HG03108 (cell line): ENCODE measurements around the gene KY.
"Not testable (repeated sequence)": the region's sequence is repeated elsewhere in the genome, so short reads cannot be mapped to it uniquely, and the experiment has no call there.

Source experiments
- ATAC-seq: cut with Tn5 transposase; IDR thresholded peaks from one replicate; pipeline ENCODE4 v1.9.1; 2021; ENCODE audit warnings: moderate library complexity; ENCODE audit not compliant: unreplicated experiment

KY gene

DNA sequence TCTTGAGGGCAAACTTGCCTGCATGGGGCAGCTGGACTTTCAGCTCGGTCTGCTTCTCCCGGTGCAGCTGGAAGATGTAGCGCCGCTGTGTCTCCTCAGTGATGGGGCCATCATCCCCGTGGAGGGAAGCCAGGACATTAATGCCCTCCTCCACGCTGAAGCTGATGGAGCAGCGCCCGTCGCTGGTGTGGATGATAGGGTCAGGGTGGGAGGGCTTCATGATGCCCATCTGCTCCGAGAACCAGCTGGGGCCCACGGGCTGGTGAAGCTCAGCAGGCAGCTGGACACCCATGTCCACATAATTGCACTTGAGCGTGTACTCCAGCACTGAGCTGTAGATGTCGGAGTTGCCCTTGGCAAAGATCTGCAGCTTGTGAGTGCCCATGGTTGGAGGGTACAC, 46.9 kb downstream of the KY start:
- ATAC-seq, result no peak

DNA sequence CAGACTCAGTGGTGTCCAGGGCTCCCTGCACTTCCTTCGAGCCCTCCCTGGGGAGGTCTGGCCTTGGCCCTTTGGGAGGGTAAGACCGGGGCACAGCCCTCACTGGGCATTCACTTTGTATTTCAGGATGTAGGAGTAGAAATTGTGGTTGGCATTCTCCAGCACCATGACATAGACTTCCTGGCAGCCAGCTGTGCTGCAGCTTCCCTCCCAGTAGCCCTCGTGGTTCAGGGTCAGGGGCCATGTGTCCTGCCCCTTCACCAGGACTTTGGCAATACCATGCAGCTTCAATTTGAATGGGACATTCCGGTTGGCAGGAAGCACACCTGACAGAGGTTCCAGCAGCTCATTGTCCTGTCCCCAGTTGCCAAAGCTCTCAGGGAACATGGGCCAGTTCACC, 47.3 kb downstream of the KY start:
- ATAC-seq, result no peak

DNA sequence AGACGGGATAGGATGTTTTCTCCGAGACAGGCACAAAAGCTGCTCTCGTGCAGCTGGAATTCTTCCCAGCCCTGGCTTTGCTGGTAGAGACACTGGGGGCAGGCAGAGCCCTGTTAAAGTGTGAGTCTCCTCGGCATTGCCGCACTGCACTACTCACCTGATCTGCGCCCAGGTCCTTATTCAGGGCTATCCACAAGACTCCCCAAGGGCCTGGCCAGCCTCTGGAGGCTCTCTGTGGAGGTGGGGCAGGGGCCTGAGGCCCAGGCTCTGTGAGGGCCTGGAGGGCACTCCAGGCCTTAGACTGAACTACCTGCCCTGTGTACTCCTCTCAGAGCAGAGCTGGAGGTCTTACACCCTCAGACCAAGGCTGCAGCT, 48.4 kb downstream of the KY start:
- no peak for ATAC-seq

DNA sequence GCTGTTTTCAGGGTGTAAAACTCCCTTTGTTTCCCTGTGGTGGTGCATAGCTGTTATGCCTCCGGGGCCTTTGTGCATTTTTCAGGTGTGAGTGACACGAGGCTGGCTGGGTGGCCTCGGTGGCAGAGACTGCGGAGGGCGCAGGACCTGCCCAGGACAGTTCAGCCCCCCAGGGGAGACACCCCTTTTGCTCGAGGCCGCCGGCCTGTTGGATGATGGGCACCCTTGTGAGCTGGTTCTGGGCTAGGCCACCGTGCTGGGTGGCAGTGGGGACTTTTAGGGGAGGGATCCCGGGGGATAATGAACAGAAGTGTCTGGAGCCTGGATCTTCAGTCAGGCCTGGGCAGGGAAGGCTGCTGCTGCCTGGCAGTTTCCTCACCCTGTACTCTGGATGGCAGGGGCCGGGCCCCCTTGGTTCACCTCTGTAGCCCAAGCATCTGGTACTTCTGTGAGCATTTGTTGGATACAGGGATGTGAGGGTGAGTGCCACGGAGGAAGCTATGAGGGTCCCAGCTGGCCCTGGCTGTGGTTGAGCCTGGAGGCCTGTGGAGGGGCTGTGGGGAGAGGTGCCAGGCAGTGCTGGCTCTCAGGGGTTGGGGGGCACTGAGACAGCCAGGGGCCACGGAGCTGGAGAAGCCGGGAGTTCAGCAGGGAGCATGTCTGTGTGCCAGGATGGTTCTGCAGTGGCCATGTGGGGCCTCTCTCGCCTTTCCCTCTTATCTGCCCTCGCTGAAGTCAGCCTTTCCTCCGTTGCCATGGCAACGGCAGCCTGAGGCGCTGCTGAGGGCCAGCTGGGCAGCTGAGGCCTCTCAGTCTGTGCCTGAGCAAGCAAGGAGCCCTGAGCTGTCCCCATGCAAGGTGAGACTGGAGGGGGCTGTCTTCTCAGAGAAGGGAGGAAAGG, 49.0 kb downstream of the KY start:
- no peak for ATAC-seq

DNA sequence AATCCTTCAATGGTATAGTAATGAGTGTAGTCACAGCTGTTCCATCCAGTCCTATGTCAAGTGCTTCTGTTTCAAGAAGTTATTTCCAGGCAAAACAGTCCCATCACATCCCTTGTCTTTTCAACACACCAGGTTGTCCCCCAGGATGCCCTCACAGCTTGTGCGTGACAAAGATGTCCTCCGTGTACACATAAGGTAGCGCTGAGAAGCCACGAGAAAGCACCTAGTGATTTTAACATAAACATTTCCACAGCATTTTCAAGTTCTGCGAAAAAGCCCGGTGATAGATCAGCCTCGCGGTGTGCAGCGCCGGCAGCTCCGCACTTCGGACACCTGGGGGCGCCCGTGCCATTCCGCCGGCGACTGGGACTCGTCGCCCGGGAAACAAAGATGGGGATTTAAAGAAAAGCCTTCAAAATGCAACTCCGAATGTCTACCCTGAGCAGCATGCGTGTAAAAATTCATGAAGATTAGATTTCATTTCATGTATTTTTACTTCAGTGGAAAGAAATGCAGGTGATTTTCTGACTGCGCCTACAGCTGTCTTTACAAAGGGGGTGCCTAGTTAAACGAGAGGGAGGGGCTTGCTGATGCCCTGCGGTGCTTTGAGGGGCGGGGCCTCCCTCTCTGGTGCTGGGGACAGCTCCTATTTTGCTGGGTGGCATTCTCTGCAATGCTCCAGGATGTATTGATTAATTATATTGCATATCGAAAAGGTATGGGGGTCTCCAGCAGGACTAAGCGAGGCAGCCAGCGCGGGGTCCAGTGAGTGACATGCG, 49.9 kb downstream of the KY start:
- peak; percentile 47 for ATAC-seq

DNA sequence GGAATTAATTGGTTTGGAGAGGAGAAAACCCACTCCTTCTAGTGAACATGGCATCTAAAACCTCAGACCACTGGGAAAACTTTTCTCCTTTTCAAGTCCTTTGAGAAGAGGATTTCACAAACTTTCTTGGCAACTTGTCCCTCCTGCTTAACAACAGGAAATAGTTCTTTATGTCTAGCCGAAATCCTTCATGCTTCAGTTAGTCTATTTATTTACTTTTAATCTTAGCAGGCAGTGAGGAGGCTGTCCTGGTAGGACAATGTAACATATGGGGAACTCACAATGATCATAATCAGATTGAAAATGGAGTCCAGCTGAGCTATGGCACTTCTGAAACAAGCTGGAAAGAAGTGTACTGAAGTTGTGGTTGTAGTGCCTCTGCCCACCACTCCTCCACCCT, 50.6 kb downstream of the KY start:
- no peak for ATAC-seq

DNA sequence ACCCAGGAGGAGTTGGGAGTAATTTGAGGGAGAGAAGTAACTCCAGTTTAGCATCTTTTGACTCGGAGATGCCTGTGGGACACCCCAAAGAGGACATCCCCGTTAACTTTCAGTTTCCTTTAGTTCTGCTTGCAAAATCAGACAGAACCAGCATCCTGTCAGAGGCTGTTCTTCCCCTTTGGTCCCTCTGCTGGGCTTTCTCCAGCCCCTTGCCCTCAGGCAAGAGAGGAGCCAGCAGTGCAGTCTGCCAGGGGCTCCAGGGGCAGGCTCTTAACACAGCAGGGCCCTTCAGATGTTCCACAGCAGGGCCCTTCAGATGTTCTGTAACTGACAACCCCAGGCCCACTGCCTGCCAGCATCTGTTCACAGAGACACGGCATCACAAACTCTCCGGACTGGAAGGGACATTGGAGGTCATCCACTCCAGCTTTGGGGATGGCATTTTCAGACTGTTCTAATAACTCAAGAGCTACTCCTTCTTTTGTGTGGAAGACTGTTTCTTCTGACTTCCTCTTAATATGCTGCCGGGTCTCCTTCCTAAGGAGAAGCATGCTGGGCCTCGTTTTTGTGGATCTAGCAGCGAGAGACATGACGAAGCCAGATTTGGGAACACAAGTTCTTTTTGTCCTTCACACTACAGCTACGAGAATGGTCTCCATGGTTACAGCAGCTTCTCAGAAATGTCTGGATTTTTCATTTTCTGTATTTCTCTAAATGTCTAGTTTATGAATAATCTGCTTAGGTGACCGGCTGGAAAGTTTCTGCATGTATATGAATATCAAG, 51.9 kb downstream of the KY start:
- ATAC-seq, result no peak

DNA sequence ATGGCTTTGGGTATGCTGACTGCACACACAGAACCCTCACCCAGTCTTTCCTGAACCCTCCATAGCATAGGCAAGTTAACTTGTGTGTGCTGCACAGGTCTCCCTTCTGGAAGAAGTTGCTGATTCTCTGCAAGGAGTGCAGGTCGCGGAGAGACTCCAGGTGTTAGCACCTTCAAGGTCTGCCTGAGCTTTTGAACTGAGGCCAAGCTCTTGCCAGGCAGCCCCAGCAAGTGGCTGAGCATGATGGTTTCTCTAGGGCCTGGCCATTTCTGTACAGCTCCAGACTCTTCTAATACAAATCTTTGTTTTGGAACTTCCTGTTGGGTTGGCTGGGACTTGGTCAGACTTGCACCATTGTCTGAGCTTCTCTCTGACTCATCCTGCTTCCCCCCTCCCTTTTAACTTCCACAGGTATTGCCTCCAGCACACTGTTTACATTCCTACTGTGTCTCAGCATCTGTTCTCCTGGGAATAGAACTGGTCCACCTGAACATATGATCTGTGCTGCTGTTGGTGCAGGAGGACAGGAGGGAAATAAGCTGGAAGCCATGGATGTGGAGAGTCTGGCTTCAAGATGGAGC, 53.3 kb downstream of the KY start:
- no peak for ATAC-seq

DNA sequence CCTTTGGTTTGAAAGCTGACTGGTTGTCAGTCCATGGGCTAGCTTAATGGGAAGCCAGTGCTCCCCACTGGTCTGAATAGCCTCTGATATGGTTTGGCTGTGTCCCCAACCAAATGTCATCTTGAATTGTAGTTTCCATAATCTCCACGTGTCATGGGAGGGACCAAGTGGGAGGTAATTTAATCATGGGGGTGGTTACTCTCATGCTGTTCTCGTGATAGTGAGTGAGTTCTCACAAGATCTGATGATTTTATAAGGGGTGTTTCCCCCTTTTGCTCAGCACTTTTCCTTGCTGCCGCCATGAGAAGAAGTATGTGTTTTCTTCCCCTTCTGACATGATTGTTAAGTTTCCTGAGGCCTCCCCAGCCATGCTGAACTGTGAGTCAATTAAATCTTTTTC, 55.8 kb downstream of the KY start:
- ATAC-seq, result not testable (repeated sequence)

DNA sequence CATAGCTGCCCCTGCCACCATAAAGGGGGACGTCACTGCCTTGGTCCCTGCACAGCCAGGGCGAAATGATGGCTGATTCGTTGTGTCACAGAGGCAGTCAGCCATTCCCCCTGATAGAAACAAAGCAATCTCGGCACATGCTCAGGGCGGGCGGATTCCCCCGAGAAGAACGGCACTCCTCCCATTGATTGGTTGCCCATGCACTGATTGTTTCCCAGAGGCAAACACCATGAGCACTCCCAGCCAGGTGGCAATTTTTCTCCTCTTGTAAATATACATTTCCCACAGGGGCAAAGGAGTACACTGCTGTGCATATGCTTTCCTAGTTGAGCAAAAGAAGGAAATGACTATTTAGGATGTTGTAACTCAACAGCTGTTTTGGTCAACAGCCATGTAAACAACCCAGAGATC, 56.5 kb downstream of the KY start:
- no peak for ATAC-seq

DNA sequence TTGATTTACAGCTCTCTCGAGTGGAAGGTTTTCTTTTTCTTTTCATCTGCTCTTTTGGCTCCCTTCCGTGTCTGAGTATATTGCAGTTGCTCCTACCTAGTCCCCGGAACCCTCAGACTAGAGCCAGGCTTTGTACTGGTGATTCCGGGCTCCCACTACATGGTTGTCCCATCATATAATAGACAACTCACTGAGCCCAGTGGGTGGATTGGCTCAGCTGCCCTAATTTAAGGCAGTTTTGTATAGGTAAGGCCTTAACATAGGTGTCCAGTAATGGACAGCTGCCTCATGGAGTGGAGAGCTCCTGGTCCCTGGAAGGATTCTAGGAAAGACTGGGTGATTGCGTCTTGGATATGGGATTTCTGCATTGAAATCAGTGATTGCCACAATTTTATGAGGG, 58.0 kb downstream of the KY start:
- ATAC-seq, result no peak

DNA sequence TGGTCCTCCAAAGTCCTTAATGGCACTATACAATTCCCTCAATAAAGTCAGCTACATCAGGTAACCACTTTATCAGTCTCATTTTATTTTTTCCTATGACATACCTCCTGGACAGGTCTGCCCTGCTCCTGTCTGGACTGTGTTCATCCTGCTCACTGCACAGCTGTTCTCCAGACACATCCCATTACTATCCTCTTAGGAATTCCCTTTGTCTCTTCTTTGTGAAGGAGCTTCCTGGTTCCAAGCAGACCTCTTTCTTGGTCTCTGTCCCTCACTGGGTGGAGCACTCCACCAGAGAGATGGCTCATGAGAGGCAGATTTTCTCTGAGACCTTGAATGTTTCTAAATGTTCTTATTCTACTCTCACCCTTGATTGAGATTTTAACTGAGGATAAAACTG, 60.1 kb downstream of the KY start:
- no peak for ATAC-seq

DNA sequence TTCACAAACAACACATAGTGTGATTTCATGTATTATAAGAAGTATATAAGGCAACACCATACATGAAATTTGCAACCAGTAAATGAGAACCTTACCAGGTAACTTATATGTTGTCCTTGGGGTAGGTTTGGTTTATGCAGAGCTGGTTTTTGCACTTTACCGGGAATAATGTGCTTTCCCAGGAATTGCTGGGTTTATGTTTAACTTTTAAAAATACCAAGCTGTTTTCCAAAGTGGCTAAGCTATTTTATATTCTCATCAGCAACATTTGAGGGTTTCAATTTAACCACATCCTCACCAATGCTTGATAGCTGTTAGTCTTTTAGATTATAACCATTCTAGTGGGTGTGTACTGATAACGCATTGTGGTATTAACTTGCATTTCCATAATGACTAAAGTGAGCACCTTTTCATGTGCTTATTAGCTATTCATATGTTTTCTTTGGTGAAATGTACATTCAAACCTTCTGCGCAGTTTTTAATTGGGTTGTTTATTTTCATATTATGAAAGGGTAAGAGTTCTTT, 71.6 kb downstream of the KY start:
- ATAC-seq, result no peak

DNA sequence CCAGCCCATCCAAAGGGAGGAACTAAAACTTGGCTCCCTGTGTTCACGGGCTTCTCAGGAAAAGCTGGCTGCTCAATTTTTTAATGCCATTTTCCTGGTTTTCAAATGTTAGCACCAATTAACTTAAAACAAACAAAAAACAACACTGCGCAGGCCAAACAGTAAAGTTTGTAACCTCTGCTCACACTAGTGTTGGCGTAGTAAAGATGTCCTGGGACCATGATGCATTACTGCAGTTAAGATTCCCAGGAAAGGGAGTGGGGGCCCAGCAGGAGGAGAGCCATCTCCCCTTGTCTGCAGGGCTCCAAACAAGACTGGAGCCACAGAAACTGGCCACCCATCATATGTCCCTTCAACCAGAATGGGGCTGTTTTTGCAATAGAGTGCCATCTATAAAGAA, 74.0 kb downstream of the KY start:
- ATAC-seq, result no peak

DNA sequence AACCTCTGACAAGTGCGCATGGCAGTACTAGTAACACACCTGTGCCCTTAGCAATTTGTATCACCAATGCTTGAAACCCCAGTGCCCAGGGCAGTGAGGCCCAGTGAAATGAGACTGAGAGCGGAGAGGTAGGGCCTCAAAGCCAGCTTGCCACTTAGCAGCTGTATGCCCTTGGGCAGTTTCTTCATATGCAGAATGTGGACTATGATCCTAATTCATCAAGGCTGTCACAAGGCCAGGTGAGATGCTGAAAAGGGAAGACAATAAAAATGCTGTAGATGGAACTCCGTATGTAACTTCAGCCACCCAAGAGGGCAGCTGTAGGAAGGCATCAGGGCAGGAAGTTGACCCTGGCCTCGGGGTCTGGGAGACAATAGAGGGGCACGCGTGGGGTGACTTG, 74.4 kb downstream of the KY start:
- no peak for ATAC-seq

DNA sequence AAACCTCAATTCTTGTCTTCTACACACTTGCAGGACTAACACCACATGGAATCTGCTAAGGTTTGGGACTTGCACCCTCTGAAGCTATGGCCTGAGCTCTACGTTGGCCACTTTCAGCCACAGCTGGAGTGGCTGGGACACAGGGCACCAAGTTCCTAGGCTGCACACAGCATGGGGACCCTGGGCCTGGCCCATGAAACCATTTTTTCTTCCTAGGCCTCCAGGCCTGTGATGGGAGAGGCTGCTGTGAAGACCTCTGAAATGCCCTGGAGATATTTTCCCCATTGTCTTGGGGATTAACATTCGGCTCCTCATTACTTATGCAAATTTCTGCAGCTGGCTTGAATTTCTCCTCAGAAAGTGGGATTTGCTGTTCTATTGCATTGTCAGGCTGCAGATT, 80.9 kb downstream of the KY start:
- ATAC-seq, result not testable (repeated sequence)

DNA sequence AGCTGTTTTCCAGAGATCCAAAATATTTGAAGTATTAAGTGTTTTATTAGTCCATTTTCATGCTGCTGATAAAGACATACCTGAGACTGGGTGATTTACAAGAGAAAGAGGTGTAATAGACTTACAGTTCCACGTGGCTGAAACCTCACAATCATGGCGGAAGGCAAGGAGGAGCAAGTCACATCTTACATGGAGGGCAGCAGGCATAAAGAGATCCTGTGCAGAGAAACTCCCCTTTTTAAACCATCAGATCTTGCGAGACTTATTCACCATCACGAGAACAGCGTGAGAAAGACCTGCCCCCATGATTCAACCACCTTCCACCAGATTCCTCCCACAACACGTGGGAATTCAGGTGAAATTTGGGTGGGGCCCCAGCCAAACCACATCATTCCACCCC, 82.0 kb downstream of the KY start:
- no peak for ATAC-seq

DNA sequence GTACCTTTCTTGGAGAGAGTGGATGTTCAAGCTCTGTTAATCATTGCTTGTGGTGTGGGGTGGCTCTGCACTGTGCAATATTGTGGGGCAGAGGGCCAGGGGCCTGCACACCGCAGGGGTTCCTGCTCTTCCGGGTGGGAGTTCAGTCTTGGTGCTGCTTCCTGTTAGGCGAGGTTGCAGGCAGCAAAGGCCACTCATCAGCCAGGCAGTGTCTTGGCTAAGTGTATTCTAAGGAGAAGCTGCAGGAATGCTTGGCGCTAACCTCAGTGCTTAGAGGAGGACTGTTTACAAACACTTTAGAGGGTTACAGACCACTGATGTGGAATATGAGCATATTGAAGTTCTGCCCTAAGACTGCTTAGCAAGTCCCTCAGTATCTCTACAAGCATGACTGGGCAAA, 83.2 kb downstream of the KY start:
- no peak for ATAC-seq

DNA sequence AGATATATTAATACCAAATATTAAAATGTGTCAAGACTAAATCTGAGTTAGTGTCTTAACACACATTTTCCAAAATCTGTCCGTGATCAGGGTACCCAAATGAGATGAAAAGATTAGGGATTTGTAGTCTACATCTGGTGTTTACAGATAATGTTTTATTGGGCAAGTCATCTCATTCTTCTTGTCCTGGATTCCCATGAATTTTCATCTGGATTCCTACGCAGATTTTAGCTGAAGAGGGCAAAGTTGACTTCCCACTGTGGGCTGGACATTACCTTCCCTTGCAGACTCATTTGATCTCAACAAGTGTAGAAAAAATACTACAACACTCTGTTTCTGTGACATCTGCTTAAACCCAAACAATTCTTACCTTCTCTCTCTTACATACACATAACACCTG, 85.8 kb downstream of the KY start:
- ATAC-seq, result no peak

DNA sequence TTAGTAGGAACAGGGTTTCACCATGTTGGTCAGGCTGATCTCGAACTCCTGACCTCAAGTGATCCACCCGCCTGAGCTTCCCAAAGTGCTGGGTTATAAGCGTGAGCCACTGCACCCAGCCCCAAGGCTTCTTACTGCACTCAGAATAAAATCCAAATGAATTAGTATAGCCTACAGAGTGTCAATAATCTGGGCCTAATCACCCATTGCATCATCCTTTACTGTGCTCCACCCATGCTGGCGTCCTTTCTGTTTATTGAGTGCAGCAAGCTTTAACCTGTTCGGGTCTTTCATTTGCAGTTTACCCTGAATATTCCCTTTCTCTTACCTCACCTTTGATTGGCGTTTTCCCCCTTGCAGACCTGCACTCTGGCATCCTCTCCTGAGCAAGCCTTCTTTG, 87.2 kb downstream of the KY start:
- ATAC-seq, result no peak

DNA sequence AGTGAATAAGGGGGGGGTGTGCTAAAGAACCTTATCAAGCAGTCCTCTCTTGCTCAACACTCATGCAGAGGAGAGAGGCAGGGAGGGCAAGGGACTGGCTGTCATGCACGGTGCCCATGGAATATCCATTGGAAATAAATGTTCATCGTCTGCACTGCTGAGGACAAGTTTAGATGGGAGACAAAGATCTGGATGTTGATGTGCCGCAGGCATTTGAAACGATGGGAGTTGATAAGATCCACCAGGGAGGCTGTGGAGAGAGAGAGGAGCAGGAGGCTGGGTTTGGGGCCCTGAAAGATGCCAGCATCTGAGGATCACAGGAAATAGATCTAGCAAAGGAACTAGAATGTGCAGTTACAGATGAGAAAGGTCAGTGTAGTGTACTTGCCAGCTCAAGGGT, 88.8 kb downstream of the KY start:
- ATAC-seq, result no peak
